SJSA1 (cell line): Measurements from ENCODE around the gene KCNQ5. TPM values are rescaled to one million over a fixed set of nuclear protein-coding genes. Genes with fewer than 3 reads are reported as not detected.
A peak's percentile ranks its signal among the peaks of the same experiment; 100 is the strongest.

Experiments
- DNase-seq, 2 experiments: peaks; one replicate each; pipeline ENCODE4 v3.0.0-alpha.2; 2015 to 2020; ENCODE audit warnings: low spot score in 2 of 2, low read depth in 1 of 2
- H3K27ac ChIP-seq: fragments of 250-450 bp; sonication (Bioruptor Pico); 2 replicates; pipeline ENCODE4 v1.5.1; 2020; ENCODE audit warnings: mild to moderate bottlenecking, moderate library complexity
- H3K27me3 ChIP-seq: fragments of 250-450 bp; sonication (Bioruptor Pico); replicated peaks from 2 replicates; pipeline ENCODE4 v1.5.1; 2020; ENCODE audit warnings: mild to moderate bottlenecking, moderate library complexity
- H3K36me3 ChIP-seq: fragments of 250-450 bp; sonication (Bioruptor Pico); 2 replicates; pipeline ENCODE4 v1.5.1; 2020; ENCODE audit warnings: mild to moderate bottlenecking
- H3K4me1 ChIP-seq: fragments of 250-450 bp; sonication (Bioruptor Pico); replicated peaks from 2 replicates; pipeline ENCODE4 v1.6.1; 2021; ENCODE audit warnings: mild to moderate bottlenecking
- H3K4me3 ChIP-seq: fragments of 250-450 bp; sonication (Bioruptor Pico); 2 replicates; pipeline ENCODE4 v1.5.1; 2020; ENCODE audit warnings: mild to moderate bottlenecking
- H3K9me3 ChIP-seq: fragments of 250-450 bp; sonication (Bioruptor Pico); replicated peaks from 2 replicates; pipeline ENCODE4 v1.5.1; 2020; ENCODE audit warnings: mild to moderate bottlenecking
- total RNA-seq: library from RNA; depleted of rRNA; stranded (reverse); fragments of >200 nt; shearing (Covaris generic); gene quantifications from 2 replicates; pipeline ENCODE4 v1.2.3, GENCODE V29; 2014

KCNQ5 gene
- total RNA-seq, 1 experiment from 2014 or later, result 0.97 TPM

GRCh38 chr6:72716916-72717315 lies 95.1 kb downstream of the KCNQ5 start:
- no peak for DNase-seq

GRCh38 chr6:72720464-72720863 lies 98.6 kb downstream of the KCNQ5 start:
- Histone ChIP-seq H3K4me1 (no peaks in the 10 kb centered on the region), H3K9me3 (no peaks in the 10 kb centered on the region), H3K27me3 (no peaks in the 10 kb centered on the region), H3K36me3 (no peaks in the 10 kb centered on the region), H3K4me3 (no peak overlapping the region), H3K27ac (no peak overlapping the region)
- no peak for DNase-seq

More at GRCh38 chr6:72716916-72717315, 95.1 kb downstream of the KCNQ5 start:
- H3K27ac ChIP-seq, result no peak overlapping the region
- no peaks in the 10 kb centered on the region for H3K9me3 ChIP-seq
- no peak overlapping the region for H3K4me3 ChIP-seq
- no peaks in the 10 kb centered on the region for H3K27me3 ChIP-seq
- H3K4me1 ChIP-seq, result no peaks in the 10 kb centered on the region
- no peaks in the 10 kb centered on the region for H3K36me3 ChIP-seq

DNA sequence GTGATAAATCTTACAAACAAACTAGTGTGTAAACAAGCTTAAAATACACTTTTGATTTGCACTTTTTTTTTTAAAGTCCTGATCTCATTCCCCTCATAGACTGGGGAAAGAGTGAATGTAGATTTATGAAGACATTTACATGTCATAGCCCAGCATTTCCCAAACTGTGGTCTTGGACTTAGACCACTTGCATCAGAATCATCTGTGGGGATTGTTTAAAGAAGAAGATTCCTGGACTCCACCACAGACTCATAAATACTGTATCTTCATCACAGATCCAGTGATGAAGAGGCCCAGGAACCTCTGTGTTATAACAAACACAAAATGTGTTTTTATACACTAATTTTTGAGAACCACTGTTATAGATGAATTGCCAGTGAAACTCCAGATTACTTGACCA lies 99.5 kb downstream of the KCNQ5 start:
- no peaks in the 10 kb centered on the region for H3K9me3 ChIP-seq
- no peaks in the 10 kb centered on the region for H3K4me1 ChIP-seq
- H3K4me3 ChIP-seq, result no peak overlapping the region
- DNase-seq, result no peak
- H3K27ac ChIP-seq, result no peak overlapping the region
- H3K27me3 ChIP-seq, result no peaks in the 10 kb centered on the region
- no peaks in the 10 kb centered on the region for H3K36me3 ChIP-seq

DNA sequence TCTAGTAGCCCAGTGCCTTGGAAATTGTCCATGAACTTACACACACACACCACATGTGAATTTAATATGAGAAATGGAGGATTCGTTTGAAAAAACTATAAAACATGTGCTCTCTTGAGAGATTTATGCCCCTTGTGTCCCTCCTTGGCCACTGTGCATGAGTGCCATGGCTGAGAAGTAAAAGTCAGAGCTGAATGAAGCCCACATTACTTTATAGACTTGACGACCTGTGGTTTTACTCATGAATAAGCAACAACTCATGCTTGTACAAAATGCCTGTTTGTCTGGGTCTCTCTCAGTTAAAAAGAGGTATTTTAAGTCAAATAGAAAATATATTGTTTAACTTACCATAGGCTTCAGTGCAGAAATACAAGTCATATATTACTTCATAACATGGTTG lies 102.7 kb downstream of the KCNQ5 start:
- Histone ChIP-seq H3K4me1 (no peaks in the 10 kb centered on the region), H3K9me3 (no peaks in the 10 kb centered on the region), H3K4me3 (no peak overlapping the region), H3K36me3 (no peaks in the 10 kb centered on the region), H3K27me3 (no peaks in the 10 kb centered on the region), H3K27ac (no peak overlapping the region)
- DNase-seq, result no peak

DNA sequence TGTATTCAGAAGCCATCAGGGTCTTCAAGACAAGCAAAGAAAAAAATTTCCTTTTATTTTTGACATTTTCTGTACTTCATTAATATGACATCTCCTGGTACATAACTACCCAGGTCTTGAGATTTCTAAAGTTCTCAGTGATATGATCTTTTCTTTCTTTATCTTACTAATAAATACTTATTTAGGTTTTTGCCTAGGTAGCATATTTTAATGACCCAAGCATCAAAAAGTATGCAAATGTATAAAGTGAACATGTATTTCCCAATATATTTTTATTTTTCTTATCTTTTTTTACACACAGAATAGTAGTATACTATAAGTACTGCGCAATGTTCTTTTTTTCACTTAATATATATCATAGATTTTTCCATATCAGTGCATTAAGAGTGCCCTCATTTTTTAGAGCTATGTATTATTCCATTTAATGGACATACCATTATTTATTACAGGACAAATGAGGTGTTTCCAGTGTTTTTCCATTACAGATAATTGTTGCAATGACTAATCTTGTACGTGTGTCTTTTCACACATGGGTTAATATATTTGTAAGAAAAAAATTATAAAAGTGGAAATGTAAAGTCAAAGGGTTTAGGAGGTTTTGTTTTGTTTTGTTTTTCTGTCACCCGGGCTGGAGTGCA lies 107.0 kb downstream of the KCNQ5 start:
- DNase-seq, result no peak
- Histone ChIP-seq H3K4me1 (no peaks in the 10 kb centered on the region), H3K9me3 (no peaks in the 10 kb centered on the region), H3K36me3 (no peaks in the 10 kb centered on the region), H3K4me3 (no peak overlapping the region), H3K27me3 (no peaks in the 10 kb centered on the region), H3K27ac (no peak overlapping the region)

- Histone ChIP-seq H3K27ac (no peak overlapping the region), H3K36me3 (no peaks in the 10 kb centered on the region), H3K27me3 (no peaks in the 10 kb centered on the region), H3K9me3 (no peaks in the 10 kb centered on the region), H3K4me1 (no peaks in the 10 kb centered on the region), H3K4me3 (no peak overlapping the region)
- no peak for DNase-seq
Measured at GRCh38 chr6:72733045-72733444, 111.2 kb downstream of the KCNQ5 start.

GRCh38 chr6:72738091-72738490 lies 116.2 kb downstream of the KCNQ5 start:
- H3K4me1 ChIP-seq, result no peaks in the 10 kb centered on the region
- 0 out of 2 replicates have a peak, but pooled peaks cover 3% of the 10 kb centered on the region for H3K27me3 ChIP-seq
- no peak overlapping the region for H3K27ac ChIP-seq
- H3K4me3 ChIP-seq, result no peak overlapping the region
- H3K36me3 ChIP-seq, result no peaks in the 10 kb centered on the region
- no peaks in the 10 kb centered on the region for H3K9me3 ChIP-seq
- DNase-seq, result no peak

GRCh38 chr6:72739368-72739779 lies 117.5 kb downstream of the KCNQ5 start:
- no peak overlapping the region for H3K4me3 ChIP-seq
- H3K36me3 ChIP-seq, result no peaks in the 10 kb centered on the region
- H3K9me3 ChIP-seq, result no peaks in the 10 kb centered on the region
- no peaks in the 10 kb centered on the region for H3K4me1 ChIP-seq
- 0 out of 2 replicates have a peak, but pooled peaks cover 3% of the 10 kb centered on the region for H3K27me3 ChIP-seq
- H3K27ac ChIP-seq, result no peak overlapping the region
- DNase-seq, result no peak

DNA sequence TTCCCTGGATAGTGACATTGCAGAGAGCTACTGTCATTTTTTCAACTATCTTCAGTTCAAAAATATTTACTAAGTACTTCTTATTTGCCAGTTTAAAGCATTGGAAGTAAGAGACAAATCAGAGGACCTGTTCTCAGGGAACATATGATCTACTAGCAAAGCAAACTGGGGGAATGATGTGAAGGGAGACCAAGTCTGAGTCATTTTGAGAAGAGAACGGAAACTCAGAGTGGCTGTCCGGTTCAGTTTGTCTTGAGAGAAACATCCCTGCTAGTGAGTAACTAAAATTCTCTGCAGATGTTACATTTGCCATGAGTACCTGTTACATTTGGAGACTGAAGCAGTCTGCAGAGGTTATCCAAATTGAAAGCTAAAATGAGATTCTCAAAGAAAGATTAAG lies 118.3 kb downstream of the KCNQ5 start:
- H3K4me3 ChIP-seq, result no peak overlapping the region
- H3K4me1 ChIP-seq, result no peaks in the 10 kb centered on the region
- DNase-seq, result no peak
- H3K9me3 ChIP-seq, result no peaks in the 10 kb centered on the region
- no peak overlapping the region for H3K27ac ChIP-seq
- H3K36me3 ChIP-seq, result no peaks in the 10 kb centered on the region
- H3K27me3 ChIP-seq, result 0 out of 2 replicates have a peak, but pooled peaks cover 3% of the 10 kb centered on the region

GRCh38 chr6:72741083-72741482 lies 119.2 kb downstream of the KCNQ5 start:
- H3K36me3 ChIP-seq, result no peaks in the 10 kb centered on the region
- no peaks in the 10 kb centered on the region for H3K9me3 ChIP-seq
- H3K4me3 ChIP-seq, result no peak overlapping the region
- no peak for DNase-seq
- no peak overlapping the region for H3K27ac ChIP-seq
- H3K4me1 ChIP-seq, result no peaks in the 10 kb centered on the region
- H3K27me3 ChIP-seq, result 0 out of 2 replicates have a peak, but pooled peaks cover 3% of the 10 kb centered on the region

GRCh38 chr6:72742001-72742673 lies 120.3 kb downstream of the KCNQ5 start:
- Histone ChIP-seq H3K9me3 (no peaks in the 10 kb centered on the region), H3K4me3 (no peak overlapping the region), H3K27ac (no peak overlapping the region), H3K27me3 (0 out of 2 replicates have a peak, but pooled peaks cover 3% of the 10 kb centered on the region), H3K36me3 (no peaks in the 10 kb centered on the region), H3K4me1 (no peaks in the 10 kb centered on the region)
- no peak for DNase-seq

- DNase-seq, result no peak
- Histone ChIP-seq H3K4me1 (peaks cover 9% of the 10 kb centered on the region; the same call in 1 of the 2 replicates), H3K27me3 (no peaks in the 10 kb centered on the region), H3K27ac (no peak overlapping the region), H3K4me3 (no peak overlapping the region), H3K36me3 (no peaks in the 10 kb centered on the region), H3K9me3 (no peaks in the 10 kb centered on the region)
Measured at GRCh38 chr6:72746276-72746675, 124.4 kb downstream of the KCNQ5 start.

GRCh38 chr6:72748759-72749158 lies 126.9 kb downstream of the KCNQ5 start:
- Histone ChIP-seq H3K27me3 (no peaks in the 10 kb centered on the region), H3K4me3 (no peak overlapping the region), H3K4me1 (peaks cover 9% of the 10 kb centered on the region; the same call in 1 of the 2 replicates), H3K27ac (no peak overlapping the region), H3K36me3 (no peaks in the 10 kb centered on the region), H3K9me3 (no peaks in the 10 kb centered on the region)
- DNase-seq, result peak; percentile 42 to 44

DNA sequence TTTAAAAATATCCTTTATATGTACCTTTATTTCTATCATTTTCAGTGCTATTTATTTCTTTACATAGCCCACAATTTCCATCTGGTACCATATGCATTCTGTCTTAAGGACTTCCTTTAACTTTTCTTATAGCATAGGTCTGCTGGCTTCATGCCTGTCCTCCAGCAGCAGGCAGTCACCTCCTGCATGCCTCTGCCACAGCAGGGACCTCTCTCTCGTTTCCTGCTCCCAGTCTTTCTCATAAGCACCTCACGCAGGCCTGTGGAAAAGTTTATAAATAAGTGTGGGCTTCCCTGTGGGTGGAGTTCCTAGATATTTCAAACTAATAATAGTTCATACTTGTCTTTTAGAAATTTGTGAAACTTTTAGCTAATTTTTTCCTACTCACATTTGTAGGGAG lies 133.9 kb downstream of the KCNQ5 start:
- H3K4me1 ChIP-seq, result no peaks in the 10 kb centered on the region
- no peaks in the 10 kb centered on the region for H3K27me3 ChIP-seq
- no peaks in the 10 kb centered on the region for H3K9me3 ChIP-seq
- no peak overlapping the region for H3K27ac ChIP-seq
- no peak overlapping the region for H3K4me3 ChIP-seq
- H3K36me3 ChIP-seq, result no peaks in the 10 kb centered on the region
- no peak for DNase-seq
